ENCODE measurements around the gene KRT4. TPM values are rescaled to one million over a fixed set of nuclear protein-coding genes. Genes with fewer than 3 reads are reported as not detected.
"Not testable (repeated sequence)": the region's sequence is repeated elsewhere in the genome, so short reads cannot be mapped to it uniquely, and the experiment has no call there.

KRT4 gene
- not detected for total RNA-seq

- TF ChIP-seq CTCF (IDR thresholded peaks at IDR 0.05), result no peak
- ATAC-seq (ENCODE audit: low FRiP score), result no peak
- no peak for DNase-seq (ENCODE audit: low spot score)
Measured at GRCh38 chr12:52813885-52814709, at the start of gene KRT4. Gene KRT4, minus strand, starts transcription at chr12:52814116. Its CDS starts 58 bp downstream, at chr12:52814058.

GRCh38 chr12:52862023-52862422, 48.1 kb upstream of the KRT4 start:
- DNase-seq (ENCODE audit: low spot score), result no peak
- no peak for TF ChIP-seq CTCF (IDR thresholded peaks at IDR 0.05)
- no peak for ATAC-seq (ENCODE audit: low FRiP score)

- no peak for DNase-seq (ENCODE audit: low spot score)
- no peak for ATAC-seq (ENCODE audit: low FRiP score)
- TF ChIP-seq CTCF (IDR thresholded peaks at IDR 0.05), result no peak
Measured at GRCh38 chr12:52861511-52861910, 47.6 kb upstream of the KRT4 start.

GRCh38 chr12:52860102-52860823, 46.3 kb upstream of the KRT4 start:
- no peak for TF ChIP-seq CTCF (IDR thresholded peaks at IDR 0.05)
- ATAC-seq (ENCODE audit: low FRiP score) (peak; percentile 81), DNase-seq (ENCODE audit: low spot score) (no peak)

- no peak for ATAC-seq (ENCODE audit: low FRiP score)
- TF ChIP-seq CTCF (IDR thresholded peaks at IDR 0.05), result no peak
- DNase-seq (ENCODE audit: low spot score), result no peak
Measured at GRCh38 chr12:52857500-52857899, 43.6 kb upstream of the KRT4 start.

GRCh38 chr12:52856787-52857186, 42.9 kb upstream of the KRT4 start:
- DNase-seq (ENCODE audit: low spot score), result no peak
- no peak for TF ChIP-seq CTCF (IDR thresholded peaks at IDR 0.05)
- no peak for ATAC-seq (ENCODE audit: low FRiP score)

GRCh38 chr12:52856077-52856476, 42.2 kb upstream of the KRT4 start:
- DNase-seq (ENCODE audit: low spot score); ATAC-seq (ENCODE audit: low FRiP score): not testable (repeated sequence)
